Mucosa of rectum (tissue), 2 donors: ENCODE data around the gene PRDM11.

Experiments
- H3K27ac ChIP-seq, 2 donors: one replicate each; pipeline ENCODE4 v1.7.0; 2013; ENCODE audit warnings: inconsistent platforms in 2 of 2, low read depth in 2 of 2, low read length in 2 of 2
- H3K27me3 ChIP-seq, 2 donors: one replicate each; pipeline ENCODE4 v1.7.0; 2013; ENCODE audit warnings: low read length in 2 of 2; ENCODE audit not compliant: control insufficient read depth in 2 of 2, insufficient read depth in 2 of 2
- H3K36me3 ChIP-seq, 2 donors: one replicate each; pipeline ENCODE4 v1.7.0; 2013; ENCODE audit warnings: low read length in 2 of 2; ENCODE audit not compliant: control insufficient read depth in 2 of 2, insufficient read depth in 2 of 2
- H3K4me1 ChIP-seq, 2 donors: one replicate each; pipeline ENCODE4 v1.7.0; 2013; ENCODE audit warnings: low read length in 2 of 2, mild to moderate bottlenecking in 1 of 2; ENCODE audit not compliant: control insufficient read depth in 2 of 2, insufficient read depth in 2 of 2
- H3K4me3 ChIP-seq, 2 donors: one replicate each; pipeline ENCODE4 v1.7.0; 2013; ENCODE audit warnings: low read length in 2 of 2
- H3K9ac ChIP-seq, 2 donors: one replicate each; pipeline ENCODE4 v1.7.0; 2013; ENCODE audit warnings: low read length in 2 of 2, low read depth in 1 of 2, mild to moderate bottlenecking in 1 of 2
- H3K9me3 ChIP-seq, 2 donors: one replicate each; pipeline ENCODE4 v1.7.0; 2013; ENCODE audit warnings: low read length in 2 of 2; ENCODE audit not compliant: control insufficient read depth in 2 of 2
- donor health status: healthy.
- donor health status: Normal muscosa, but diverticular disease.

The PRDM11 gene

DNA sequence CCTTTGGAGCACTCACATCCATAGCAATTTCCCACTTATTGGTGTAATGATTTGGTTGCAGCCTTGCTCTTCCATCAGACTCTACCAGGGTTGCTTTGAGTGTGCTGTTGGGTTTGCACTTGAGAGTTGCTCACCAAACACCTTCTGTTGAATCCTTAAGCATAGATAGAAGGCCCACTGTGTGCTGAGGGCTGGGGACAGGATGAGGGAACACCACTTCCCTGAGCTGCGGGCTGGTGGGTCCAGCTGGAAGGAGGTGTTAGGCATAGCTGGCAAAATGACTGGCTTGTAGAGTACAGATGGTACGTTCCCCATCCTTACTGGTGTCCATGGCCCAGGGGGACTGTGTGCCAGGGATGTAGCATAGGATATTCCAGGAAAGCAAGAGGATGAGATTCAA lies 3.9 kb downstream of the PRDM11 start:
- Histone ChIP-seq H3K27me3 (no peaks in the 10 kb centered on the region), H3K4me3 (no peak overlapping the region), H3K4me1 (peaks cover 12 to 14% of the 10 kb centered on the region in 2 donors), H3K36me3 (no peaks in the 10 kb centered on the region), H3K9ac (no peak overlapping the region), H3K9me3 (no peaks in the 10 kb centered on the region), H3K27ac (no peak overlapping the region)

- H3K27ac ChIP-seq = no peak overlapping the region
Measured at GRCh38 chr11:45150943-45151342, 4.5 kb downstream of the PRDM11 start.

GRCh38 chr11:45151362-45151982 lies 5.0 kb downstream of the PRDM11 start:
- Histone ChIP-seq H3K9ac (no peak overlapping the region), H3K27ac (no peak overlapping the region), H3K36me3 (no peaks in the 10 kb centered on the region), H3K4me3 (no peak overlapping the region), H3K4me1 (peaks cover 6% of the 10 kb centered on the region in 2 donors), H3K9me3 (no peaks in the 10 kb centered on the region), H3K27me3 (no peaks in the 10 kb centered on the region)

More at GRCh38 chr11:45150943-45151342, 4.5 kb downstream of the PRDM11 start:
- Histone ChIP-seq H3K4me1 (peaks cover 7 to 9% of the 10 kb centered on the region in 2 donors), H3K36me3 (no peaks in the 10 kb centered on the region), H3K9ac (no peak overlapping the region), H3K27me3 (no peaks in the 10 kb centered on the region), H3K9me3 (no peaks in the 10 kb centered on the region), H3K4me3 (no peak overlapping the region)

DNA sequence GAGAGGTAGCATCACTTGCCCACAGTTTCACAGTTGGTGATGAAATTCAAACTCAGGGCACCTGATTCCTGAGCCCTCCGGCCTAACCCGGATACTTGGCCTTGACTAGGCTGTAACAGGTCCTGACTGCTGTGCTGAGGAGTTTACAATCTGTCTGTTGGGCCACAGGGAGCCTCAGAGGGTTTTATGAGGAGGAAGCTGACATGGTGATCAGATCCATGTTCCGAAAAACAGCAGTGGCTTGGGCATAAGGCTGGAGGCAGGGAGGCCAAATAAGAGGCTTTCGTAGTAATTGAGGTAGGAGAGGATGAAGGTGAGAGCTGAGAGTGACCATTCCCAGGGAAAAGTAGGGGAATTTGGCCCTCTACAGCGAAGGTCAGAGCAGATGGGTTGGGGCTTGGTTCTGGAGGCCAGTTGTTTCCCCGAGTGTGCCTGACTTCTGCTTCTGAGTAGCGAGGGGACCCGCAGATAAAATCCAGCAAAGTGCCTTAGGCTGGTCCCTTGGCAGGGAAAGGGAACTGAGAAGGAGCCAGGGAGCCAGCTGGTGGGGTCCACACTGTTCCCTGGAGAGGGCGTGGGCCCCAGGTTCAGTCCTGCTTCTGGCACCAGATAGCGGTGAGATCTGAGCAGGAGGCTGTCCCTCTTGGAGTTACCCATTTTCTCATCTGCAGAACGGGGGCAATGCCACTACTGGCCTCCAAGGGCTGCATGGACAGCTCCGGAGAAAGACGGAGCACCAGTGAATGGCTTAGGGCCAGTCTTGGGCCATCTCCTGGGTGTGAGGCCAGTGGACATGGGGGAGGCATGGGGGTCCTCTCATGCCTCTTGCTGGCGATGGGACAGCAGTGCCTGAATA lies 6.5 kb downstream of the PRDM11 start:
- H3K27ac ChIP-seq = no peak overlapping the region
- H3K36me3 ChIP-seq = no peaks in the 10 kb centered on the region
- H3K4me1 ChIP-seq = peaks cover 9 to 12% of the 10 kb centered on the region in 2 donors
- no peak overlapping the region for H3K9ac ChIP-seq
- no peaks in the 10 kb centered on the region for H3K27me3 ChIP-seq
- H3K4me3 ChIP-seq = no peak overlapping the region
- H3K9me3 ChIP-seq = no peaks in the 10 kb centered on the region

- H3K27ac ChIP-seq = no peak overlapping the region
- no peak overlapping the region for H3K9ac ChIP-seq
- H3K4me1 ChIP-seq = peaks cover 7 to 17% of the 10 kb centered on the region in 2 donors
- no peaks in the 10 kb centered on the region for H3K9me3 ChIP-seq
- no peaks in the 10 kb centered on the region for H3K36me3 ChIP-seq
- no peak overlapping the region for H3K4me3 ChIP-seq
- no peaks in the 10 kb centered on the region for H3K27me3 ChIP-seq
Measured at GRCh38 chr11:45154276-45154675, 7.8 kb downstream of the PRDM11 start.

- H3K4me3 ChIP-seq = no peak overlapping the region
Measured at GRCh38 chr11:45155058-45155551, 8.7 kb downstream of the PRDM11 start.

GRCh38 chr11:45155627-45156180 lies 9.3 kb downstream of the PRDM11 start:
- no peak overlapping the region for H3K4me3 ChIP-seq
- H3K27ac ChIP-seq = no peak overlapping the region
- no peaks in the 10 kb centered on the region for H3K27me3 ChIP-seq
- no peaks in the 10 kb centered on the region for H3K9me3 ChIP-seq
- no peaks in the 10 kb centered on the region for H3K36me3 ChIP-seq
- no peak overlapping the region for H3K9ac ChIP-seq
- peaks cover 7 to 17% of the 10 kb centered on the region in 2 donors for H3K4me1 ChIP-seq

More at GRCh38 chr11:45155058-45155551, 8.7 kb downstream of the PRDM11 start:
- no peaks in the 10 kb centered on the region for H3K9me3 ChIP-seq
- peaks cover 7 to 17% of the 10 kb centered on the region in 2 donors for H3K4me1 ChIP-seq
- no peak overlapping the region for H3K27ac ChIP-seq
- no peak overlapping the region for H3K9ac ChIP-seq
- H3K27me3 ChIP-seq = no peaks in the 10 kb centered on the region
- H3K36me3 ChIP-seq = no peaks in the 10 kb centered on the region

DNA sequence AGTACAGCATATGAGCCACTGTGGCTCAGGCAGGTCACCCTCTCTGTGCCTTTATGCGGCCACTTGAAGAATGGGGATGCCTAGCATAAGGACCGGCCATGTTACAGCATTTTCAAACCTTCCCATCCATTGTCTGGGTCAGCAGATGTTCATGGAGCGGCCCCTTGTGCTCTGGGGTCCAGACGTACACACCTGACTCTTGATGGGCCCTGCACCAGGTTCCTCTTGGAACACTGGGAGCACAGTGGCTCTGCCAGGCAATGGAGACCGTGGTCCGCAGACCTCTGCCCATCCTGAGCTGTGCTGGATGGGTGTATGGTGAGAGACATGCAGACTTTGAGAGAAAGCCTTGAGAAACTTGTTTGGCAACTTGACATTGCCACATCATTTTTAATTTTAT lies 9.8 kb downstream of the PRDM11 start:
- Histone ChIP-seq H3K27me3 (no peaks in the 10 kb centered on the region), H3K9ac (no peak overlapping the region), H3K9me3 (no peaks in the 10 kb centered on the region), H3K27ac (no peak overlapping the region), H3K4me3 (no peak overlapping the region), H3K36me3 (no peaks in the 10 kb centered on the region), H3K4me1 (peaks cover 7 to 17% of the 10 kb centered on the region in 2 donors)

- no peak overlapping the region for H3K4me3 ChIP-seq
- H3K9me3 ChIP-seq = no peaks in the 10 kb centered on the region
- H3K36me3 ChIP-seq = no peaks in the 10 kb centered on the region
- no peak overlapping the region for H3K27ac ChIP-seq
- no peaks in the 10 kb centered on the region for H3K27me3 ChIP-seq
- H3K4me1 ChIP-seq = peaks cover 7 to 20% of the 10 kb centered on the region in 2 donors
- no peak overlapping the region for H3K9ac ChIP-seq
Measured at GRCh38 chr11:45156741-45157140, 10.3 kb downstream of the PRDM11 start.
